H9 (cell line): Measurements from ENCODE around the gene OSM. TPM values are rescaled to one million over a fixed set of nuclear protein-coding genes. Genes with fewer than 3 reads are reported as not detected.

Source experiments
- DNase-seq: peaks from one replicate; pipeline ENCODE4 v3.0.0-alpha.2; 2017
- H2AFZ ChIP-seq: one replicate; pipeline ENCODE4 v1.6.1; 2013; ENCODE audit warnings: mild to moderate bottlenecking, low read length, control low read depth, moderate library complexity
- H2AK5ac ChIP-seq: 2 replicates; pipeline ENCODE4 v1.6.1; 2013; ENCODE audit warnings: low read length, control low read depth, mixed read lengths; ENCODE audit not compliant: insufficient read length
- H2BK120ac ChIP-seq: one replicate; pipeline ENCODE4 v1.6.1; 2013; ENCODE audit warnings: low read depth, mild to moderate bottlenecking, low read length, control low read depth, inconsistent platforms; ENCODE audit not compliant: poor library complexity, severe bottlenecking
- H2BK12ac ChIP-seq: 2 replicates; pipeline ENCODE4 v1.6.1; 2013; ENCODE audit warnings: low read length, control low read depth, mixed read lengths, low read depth; ENCODE audit not compliant: insufficient read length
- H2BK15ac ChIP-seq: 2 replicates; pipeline ENCODE4 v1.6.1; 2013; ENCODE audit warnings: low read depth, low read length, control low read depth
- H2BK20ac ChIP-seq: one replicate; pipeline ENCODE4 v1.6.1; 2013; ENCODE audit warnings: low read depth, mild to moderate bottlenecking, low read length, control low read depth, inconsistent platforms; ENCODE audit not compliant: poor library complexity, severe bottlenecking
- H2BK5ac ChIP-seq: 2 replicates; pipeline ENCODE4 v1.6.1; 2013; ENCODE audit warnings: low read length, control low read depth, mixed read lengths; ENCODE audit not compliant: insufficient read length
- H3K14ac ChIP-seq: 2 replicates; pipeline ENCODE4 v1.6.1; 2013; ENCODE audit warnings: low read length, control low read depth; ENCODE audit not compliant: insufficient read depth
- H3K18ac ChIP-seq: 2 replicates; pipeline ENCODE4 v1.6.1; 2013; ENCODE audit warnings: low read depth, mild to moderate bottlenecking, mixed read lengths, low read length, control low read depth; ENCODE audit not compliant: insufficient read length
- H3K23ac ChIP-seq: 2 replicates; pipeline ENCODE4 v1.6.1; 2013; ENCODE audit warnings: low read length, control low read depth, mixed read lengths, low read depth; ENCODE audit not compliant: insufficient read length
- H3K23me2 ChIP-seq: 2 replicates; pipeline ENCODE4 v1.6.1; 2013; ENCODE audit warnings: low read depth, mild to moderate bottlenecking, mixed read lengths, low read length, control low read depth; ENCODE audit not compliant: insufficient read length, poor library complexity, severe bottlenecking
- H3K27ac ChIP-seq: 2 replicates; pipeline ENCODE4 v1.5.1; 2013; ENCODE audit warnings: low read length, control low read depth, mixed read lengths, low read depth; ENCODE audit not compliant: insufficient read length
- H3K27me3 ChIP-seq: 2 replicates; pipeline ENCODE4 v1.6.1; 2013; ENCODE audit warnings: low read length, control low read depth, inconsistent platforms; ENCODE audit not compliant: insufficient read depth
- H3K4ac ChIP-seq: 2 replicates; pipeline ENCODE4 v1.6.1; 2013; ENCODE audit warnings: low read depth, mild to moderate bottlenecking, control low read depth, inconsistent platforms, low read length, moderate library complexity
- H3K4me1 ChIP-seq: 2 replicates; pipeline ENCODE4 v1.6.1; 2013; ENCODE audit warnings: low read length, control low read depth, inconsistent platforms; ENCODE audit not compliant: insufficient read depth
- H3K4me2 ChIP-seq: 2 replicates; pipeline ENCODE4 v1.6.1; 2013; ENCODE audit warnings: low read length, control low read depth, mixed read lengths; ENCODE audit not compliant: insufficient read length, insufficient read depth
- H3K56ac ChIP-seq: 2 replicates; pipeline ENCODE4 v1.6.1; 2013; ENCODE audit warnings: low read depth, mild to moderate bottlenecking, mixed read lengths, low read length, control low read depth; ENCODE audit not compliant: insufficient read length
- H3K79me1 ChIP-seq: 2 replicates; pipeline ENCODE4 v1.6.1; 2013; ENCODE audit warnings: low read depth, mild to moderate bottlenecking, moderate library complexity, low read length, control low read depth, inconsistent platforms; ENCODE audit not compliant: insufficient read depth, poor library complexity, severe bottlenecking
- H3K79me2 ChIP-seq: 2 replicates; pipeline ENCODE4 v1.6.1; 2013; ENCODE audit warnings: low read length, control low read depth, inconsistent platforms; ENCODE audit not compliant: insufficient read depth
- H3K9ac ChIP-seq: 2 replicates; pipeline ENCODE4 v1.6.1; 2013; ENCODE audit warnings: low read length, control low read depth, mixed read lengths; ENCODE audit not compliant: insufficient read length; ENCODE audit errors: extremely low read depth
- H3K9me3 ChIP-seq: one replicate; pipeline ENCODE4 v1.6.1; 2013; ENCODE audit warnings: low read depth, low read length, inconsistent platforms; ENCODE audit not compliant: control insufficient read depth
- H3T11ph ChIP-seq: one replicate; pipeline ENCODE4 v1.6.1; 2013; ENCODE audit warnings: mild to moderate bottlenecking, low read length, control low read depth, inconsistent platforms
- H4K20me1 ChIP-seq: one replicate; pipeline ENCODE4 v1.6.1; 2013; ENCODE audit not compliant: control insufficient read depth, insufficient read length, insufficient read depth
- H4K5ac ChIP-seq: 2 replicates; pipeline ENCODE4 v1.6.1; 2013; ENCODE audit warnings: low read depth, mild to moderate bottlenecking, mixed read lengths, low read length, control low read depth; ENCODE audit not compliant: insufficient read length
- H4K8ac ChIP-seq: replicated peaks from 2 replicates; pipeline ENCODE4 v1.6.1; 2013; ENCODE audit warnings: low read length, control low read depth, mixed read lengths, low read depth; ENCODE audit not compliant: insufficient read length
- H4K91ac ChIP-seq: 2 replicates; pipeline ENCODE4 v1.6.1; 2013; ENCODE audit warnings: low read depth, mild to moderate bottlenecking, moderate library complexity, mixed read lengths, low read length, control low read depth; ENCODE audit not compliant: insufficient read length
- H3K27ac Mint-ChIP-seq, 3 experiments: 2 replicates in 2 of 3; 3 replicates in 1 of 3; pipeline ENCODE4 v1.8.0; 2020 to 2021; ENCODE audit warnings: mixed read lengths in 3 of 3, mild to moderate bottlenecking in 1 of 3, moderate library complexity in 1 of 3
- H3K27me3 Mint-ChIP-seq: 2 replicates; pipeline ENCODE4 v1.8.0; 2021; ENCODE audit warnings: low read depth, mild to moderate bottlenecking, moderate library complexity, mixed read lengths
- H3K36me3 Mint-ChIP-seq, 3 experiments: 2 replicates in 2 of 3; 3 replicates in 1 of 3; pipeline ENCODE4 v1.8.0; 2020 to 2021; ENCODE audit warnings: low read depth in 3 of 3, mixed read lengths in 3 of 3; ENCODE audit not compliant: insufficient read depth in 1 of 3
- H3K4me1 Mint-ChIP-seq, 2 experiments: 2 replicates each; pipeline ENCODE4 v1.8.0; 2020; ENCODE audit warnings: mixed read lengths in 2 of 2
- H3K4me3 Mint-ChIP-seq, 2 experiments: 2 replicates in 1 of 2; 3 replicates in 1 of 2; pipeline ENCODE4 v1.8.0; 2020 to 2021; ENCODE audit warnings: mild to moderate bottlenecking in 2 of 2, mixed read lengths in 2 of 2, moderate library complexity in 1 of 2
- H3K9me3 Mint-ChIP-seq, 2 experiments: 2 replicates in 1 of 2; 3 replicates in 1 of 2; pipeline ENCODE4 v1.8.0; 2020; ENCODE audit warnings: mild to moderate bottlenecking in 2 of 2, mixed read lengths in 2 of 2, moderate library complexity in 1 of 2
- WGBS: extraction: QIAGEN DNeasy Blood & Tissue Kit; methylation state at CpG from one replicate; pipeline ENCODE4 v1.1.7; 2013; ENCODE audit warnings: missing lambda C conversion rate, low lambda C conversion rate, mixed read lengths; ENCODE audit not compliant: insufficient read length; ENCODE audit errors: extremely low coverage; 5-methylcytosine and 5-hydroxymethylcytosine counted together
- total RNA-seq: library from RNA; stranded (reverse); gene quantifications from 2 replicates; pipeline ENCODE4 v1.2.1, GENCODE V29; 2021
- TF ChIP-seq, protein P1 (sequence below): fragments of 200-600 bp; sonication (generic); conservative IDR thresholded peaks from 3 replicates; pipeline ENCODE4 v1.8.0; 2021; ENCODE audit warnings: antibody characterized with exemption, mild to moderate bottlenecking

The OSM gene
- total RNA-seq, 1 experiment from 2014 or later = not detected

DNA sequence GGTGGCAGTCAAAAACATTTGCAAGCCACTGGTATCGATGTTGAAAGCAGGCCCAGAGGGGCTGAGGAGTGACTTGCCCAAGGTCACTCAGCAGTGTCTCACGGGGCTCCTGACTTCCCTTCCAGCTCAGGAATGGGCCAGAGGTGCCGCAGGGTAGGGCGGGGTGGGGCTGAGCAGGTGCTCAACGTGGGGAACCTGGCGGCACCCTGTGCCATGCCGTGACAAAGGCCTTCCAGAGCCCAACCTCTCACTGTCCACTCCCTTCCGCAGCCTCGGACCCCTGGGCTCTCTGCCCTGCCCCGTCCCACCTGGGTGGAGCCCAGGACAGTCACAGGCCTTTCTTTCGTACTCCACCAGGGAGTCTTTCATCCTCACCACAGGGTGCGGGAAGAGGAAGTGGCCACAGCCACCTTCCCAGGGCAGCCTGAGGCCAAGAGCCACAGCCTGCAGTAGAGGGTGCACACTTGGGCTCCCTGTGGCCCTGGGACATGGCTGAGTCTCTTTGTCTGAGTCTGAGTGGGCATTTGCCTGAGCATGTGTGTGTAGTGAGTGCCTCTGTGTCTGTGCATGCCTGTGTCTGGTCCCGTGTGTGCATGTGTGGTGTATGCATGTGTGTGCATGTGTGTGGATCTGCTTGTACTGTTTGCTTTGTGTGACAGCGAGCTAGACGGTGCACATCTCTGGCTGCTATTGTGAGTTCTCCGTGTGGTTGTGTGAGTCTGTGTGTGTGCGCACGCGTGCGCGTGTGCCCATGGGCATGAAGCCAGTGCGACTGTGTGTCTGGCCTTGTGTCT is 14.0 kb downstream of the OSM start:
- Histone ChIP-seq H2BK5ac (no peak overlapping the region), H4K20me1 (no peaks in the 10 kb centered on the region), H3K79me1 (no peaks in the 10 kb centered on the region), H3K23me2 (no peaks in the 10 kb centered on the region), H2AK5ac (no peak overlapping the region), H2BK15ac (no peak overlapping the region), H3K4me2 (no peak overlapping the region), H3T11ph (no peak overlapping the region), H2AFZ (no peak overlapping the region), H3K79me2 (no peaks in the 10 kb centered on the region), H3K27ac (no peak overlapping the region), H4K5ac (no peak overlapping the region), H3K4ac (no peak overlapping the region), H2BK20ac (no peak overlapping the region), H3K56ac (no peak overlapping the region), H2BK120ac (no peak overlapping the region), H2BK12ac (no peak overlapping the region), H3K9me3 (no peaks in the 10 kb centered on the region), H3K4me1 (peaks cover 3% of the 10 kb centered on the region; the same call in 1 of the 2 replicates), H3K18ac (no peak overlapping the region), H3K14ac (no peak overlapping the region), H3K9ac (no peak overlapping the region), H4K8ac (no peak overlapping the region), H3K23ac (no peak overlapping the region), H4K91ac (no peak overlapping the region), H3K27me3 (no peaks in the 10 kb centered on the region)
- H3K27me3 Mint-ChIP-seq = peaks cover 11% of the 10 kb centered on the region
- no peaks in the 10 kb centered on the region for H3K36me3 Mint-ChIP-seq
- H3K27ac Mint-ChIP-seq = peak overlapping the region in 1 of 3 experiments; percentile 2; a peak in 2 of 7 replicates
- no peak for DNase-seq
- no peak overlapping the region; a peak in 1 of 5 replicates for H3K4me3 Mint-ChIP-seq
- WGBS = no CpG with 5 or more reads among the region's 22 CpGs
- peaks cover 20 to 33% of the 10 kb centered on the region in 2 experiments for H3K4me1 Mint-ChIP-seq
- TF ChIP-seq, protein P1, sequence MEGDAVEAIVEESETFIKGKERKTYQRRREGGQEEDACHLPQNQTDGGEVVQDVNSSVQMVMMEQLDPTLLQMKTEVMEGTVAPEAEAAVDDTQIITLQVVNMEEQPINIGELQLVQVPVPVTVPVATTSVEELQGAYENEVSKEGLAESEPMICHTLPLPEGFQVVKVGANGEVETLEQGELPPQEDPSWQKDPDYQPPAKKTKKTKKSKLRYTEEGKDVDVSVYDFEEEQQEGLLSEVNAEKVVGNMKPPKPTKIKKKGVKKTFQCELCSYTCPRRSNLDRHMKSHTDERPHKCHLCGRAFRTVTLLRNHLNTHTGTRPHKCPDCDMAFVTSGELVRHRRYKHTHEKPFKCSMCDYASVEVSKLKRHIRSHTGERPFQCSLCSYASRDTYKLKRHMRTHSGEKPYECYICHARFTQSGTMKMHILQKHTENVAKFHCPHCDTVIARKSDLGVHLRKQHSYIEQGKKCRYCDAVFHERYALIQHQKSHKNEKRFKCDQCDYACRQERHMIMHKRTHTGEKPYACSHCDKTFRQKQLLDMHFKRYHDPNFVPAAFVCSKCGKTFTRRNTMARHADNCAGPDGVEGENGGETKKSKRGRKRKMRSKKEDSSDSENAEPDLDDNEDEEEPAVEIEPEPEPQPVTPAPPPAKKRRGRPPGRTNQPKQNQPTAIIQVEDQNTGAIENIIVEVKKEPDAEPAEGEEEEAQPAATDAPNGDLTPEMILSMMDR = no peak
- no peaks in the 10 kb centered on the region; a peak in 1 of 5 replicates for H3K9me3 Mint-ChIP-seq
